Measurements from ENCODE around the gene FES. TPM values are rescaled to one million over a fixed set of nuclear protein-coding genes. Genes with fewer than 3 reads are reported as not detected.
"Not testable (repeated sequence)": the region's sequence is repeated elsewhere in the genome, so short reads cannot be mapped to it uniquely, and the experiment has no call there.

FES gene
- total and polyA plus RNA-seq, 7 donors: 4.2 to 8.1 (median 7.1) TPM

DNA sequence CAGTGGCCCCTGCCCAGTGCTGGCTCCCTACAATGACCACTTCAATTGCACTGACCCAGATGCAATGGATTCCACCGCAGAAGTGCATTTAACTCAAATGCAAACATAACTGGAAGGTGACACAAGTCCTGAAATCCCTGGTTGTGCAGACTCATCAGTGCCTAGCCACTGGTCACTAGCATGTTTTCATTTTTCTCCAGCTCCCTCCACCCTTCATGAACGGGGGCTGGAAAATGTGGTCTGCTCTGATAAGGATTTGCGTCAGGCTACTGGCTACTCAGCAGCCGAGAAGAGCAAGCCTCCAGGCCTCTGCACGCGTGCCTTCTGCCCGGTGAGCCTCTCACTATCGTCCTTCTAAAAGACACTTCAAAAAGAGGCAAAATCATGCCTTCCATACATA lies 43.4 kb upstream of the FES start:
- 87 to 91% (median 90%) methylated on average over 8 of the region's 8 CpGs for WGBS, 3 donors
- H3K27ac ChIP-seq: no peak overlapping the region
- intact Hi-C loops (cut with DNase I): no loop called here
- TF ChIP-seq, protein P1, sequence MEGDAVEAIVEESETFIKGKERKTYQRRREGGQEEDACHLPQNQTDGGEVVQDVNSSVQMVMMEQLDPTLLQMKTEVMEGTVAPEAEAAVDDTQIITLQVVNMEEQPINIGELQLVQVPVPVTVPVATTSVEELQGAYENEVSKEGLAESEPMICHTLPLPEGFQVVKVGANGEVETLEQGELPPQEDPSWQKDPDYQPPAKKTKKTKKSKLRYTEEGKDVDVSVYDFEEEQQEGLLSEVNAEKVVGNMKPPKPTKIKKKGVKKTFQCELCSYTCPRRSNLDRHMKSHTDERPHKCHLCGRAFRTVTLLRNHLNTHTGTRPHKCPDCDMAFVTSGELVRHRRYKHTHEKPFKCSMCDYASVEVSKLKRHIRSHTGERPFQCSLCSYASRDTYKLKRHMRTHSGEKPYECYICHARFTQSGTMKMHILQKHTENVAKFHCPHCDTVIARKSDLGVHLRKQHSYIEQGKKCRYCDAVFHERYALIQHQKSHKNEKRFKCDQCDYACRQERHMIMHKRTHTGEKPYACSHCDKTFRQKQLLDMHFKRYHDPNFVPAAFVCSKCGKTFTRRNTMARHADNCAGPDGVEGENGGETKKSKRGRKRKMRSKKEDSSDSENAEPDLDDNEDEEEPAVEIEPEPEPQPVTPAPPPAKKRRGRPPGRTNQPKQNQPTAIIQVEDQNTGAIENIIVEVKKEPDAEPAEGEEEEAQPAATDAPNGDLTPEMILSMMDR (IDR thresholded peaks at IDR 0.05): no peak
- no peaks in the 10 kb centered on the region for H3K9me3 ChIP-seq
- no peak for ATAC-seq
- no peaks in the 10 kb centered on the region for H3K36me3 ChIP-seq (ENCODE audit: insufficient read depth in 1 of 2, low read depth in 1 of 2)
- no peak for DNase-seq
- H3K27me3 ChIP-seq (ENCODE audit: insufficient read depth in 3 of 3, low read length in 2 of 3): no peaks in the 10 kb centered on the region
- no peaks in the 10 kb centered on the region for H3K4me1 ChIP-seq
- no peak overlapping the region for H3K4me3 ChIP-seq

DNA sequence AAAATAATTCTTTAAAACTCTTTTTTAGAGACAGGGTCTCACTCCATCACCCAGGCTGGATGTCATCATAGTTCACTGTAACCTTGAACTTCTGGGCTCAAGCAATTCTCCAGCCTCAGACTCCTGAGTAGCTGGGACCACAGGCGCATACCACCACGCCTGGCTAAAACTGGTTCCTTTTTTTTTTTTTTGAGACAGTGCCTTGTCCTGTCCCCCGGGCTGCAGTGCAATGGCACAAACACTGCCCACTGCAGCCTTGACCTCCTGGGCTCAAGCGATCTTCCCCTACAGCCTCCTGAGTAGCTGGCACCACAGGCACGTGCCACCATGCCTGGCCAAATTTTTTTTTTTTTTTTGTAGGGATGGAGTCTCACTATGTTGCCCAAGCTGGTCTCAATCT lies 39.6 kb upstream of the FES start:
- Histone ChIP-seq H3K36me3 (ENCODE audit: insufficient read depth in 1 of 2, low read depth in 1 of 2) (no peaks in the 10 kb centered on the region), H3K27me3 (ENCODE audit: insufficient read depth in 3 of 3, low read length in 2 of 3) (no peaks in the 10 kb centered on the region), H3K4me3 (no peak overlapping the region), H3K4me1 (no peaks in the 10 kb centered on the region), H3K27ac (no peak overlapping the region), H3K9me3 (no peaks in the 10 kb centered on the region)
- intact Hi-C loops (cut with DNase I): no loop called here
- TF ChIP-seq, protein P1 (IDR thresholded peaks at IDR 0.05): no peak
- peak in 2 of 4 donors; percentile 21 to 26 for ATAC-seq
- DNase-seq: no peak
- WGBS, 3 donors: 63 to 80% (median 78%) methylated on average over 5 of the region's 5 CpGs

DNA sequence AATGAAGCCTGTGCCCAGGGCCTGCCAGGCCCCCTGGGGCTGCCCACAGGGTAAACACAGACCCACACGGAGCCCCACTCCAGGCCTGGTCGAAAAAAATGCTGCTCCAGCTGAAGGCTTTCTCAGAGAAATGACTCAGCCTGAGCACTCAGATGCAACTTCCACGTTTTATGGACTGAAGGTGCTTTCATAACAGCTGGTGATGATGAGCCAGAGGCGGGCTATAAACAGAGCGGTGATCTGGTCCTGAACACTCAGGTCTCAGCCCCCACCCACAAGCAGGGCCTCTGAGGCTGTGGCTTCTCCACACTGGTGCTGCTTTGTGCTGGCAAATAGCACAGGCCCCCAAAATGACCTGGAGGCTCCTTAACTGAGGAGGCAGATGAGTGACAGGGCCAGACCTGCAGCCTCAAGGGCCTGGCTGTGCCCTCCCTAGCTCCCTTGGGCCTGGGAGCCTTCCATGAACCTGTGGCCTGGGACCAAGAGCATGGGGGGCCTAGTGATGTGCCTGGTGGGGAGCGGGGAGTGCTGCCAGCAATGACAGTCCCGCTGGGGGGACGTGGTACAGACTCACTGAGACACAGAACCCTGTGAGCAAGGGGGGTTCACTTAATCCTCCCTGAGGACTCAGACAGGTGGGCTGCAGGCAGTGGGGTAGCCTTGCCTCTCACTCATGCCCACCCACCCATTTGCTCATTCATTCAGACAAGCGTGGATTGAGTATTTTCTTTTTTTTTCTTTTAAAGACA lies 38.9 kb upstream of the FES start:
- H3K27me3 ChIP-seq (ENCODE audit: insufficient read depth in 3 of 3, low read length in 2 of 3): peaks cover 0 to 2% (median 0%) of the 10 kb centered on the region in 3 donors
- no peaks in the 10 kb centered on the region for H3K4me1 ChIP-seq
- H3K36me3 ChIP-seq (ENCODE audit: insufficient read depth in 1 of 2, low read depth in 1 of 2): no peaks in the 10 kb centered on the region
- H3K9me3 ChIP-seq: no peaks in the 10 kb centered on the region
- intact Hi-C loops (cut with DNase I): no loop called here
- peak; percentile 49 to 79 (median 73) for ATAC-seq
- no peak for DNase-seq
- TF ChIP-seq, protein P1 (IDR thresholded peaks at IDR 0.05): no peak
- 67 to 71% (median 69%) methylated on average over 9 of the region's 9 CpGs for WGBS, 3 donors
- H3K4me3 ChIP-seq: no peak overlapping the region
- no peak overlapping the region for H3K27ac ChIP-seq

DNA sequence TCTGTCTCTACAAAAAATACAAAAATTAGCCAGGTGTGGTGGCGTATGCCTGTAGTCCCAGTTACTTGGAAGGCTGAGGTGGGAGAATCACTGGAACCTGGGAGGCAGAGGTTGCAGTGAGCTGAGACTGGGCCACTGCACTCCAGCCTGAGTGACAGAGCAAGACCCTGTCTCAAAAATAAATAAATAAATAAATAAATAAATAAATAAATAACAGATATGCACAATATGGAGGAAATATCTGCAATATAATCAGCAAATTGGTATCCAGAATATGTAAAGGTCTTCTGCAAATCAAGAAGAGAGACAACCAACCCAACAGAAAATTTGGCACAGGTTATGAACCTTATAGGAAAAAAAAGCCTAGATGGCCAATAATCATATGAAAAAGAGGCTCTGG lies 34.9 kb upstream of the FES start:
- ATAC-seq; H3K9me3 ChIP-seq; H3K36me3 ChIP-seq (ENCODE audit: insufficient read depth in 1 of 2, low read depth in 1 of 2); H3K27ac ChIP-seq; H3K27me3 ChIP-seq (ENCODE audit: insufficient read depth in 3 of 3, low read length in 2 of 3); DNase-seq; intact Hi-C loops (cut with DNase I); H3K4me1 ChIP-seq; H3K4me3 ChIP-seq: not testable (repeated sequence)
- WGBS, 3 donors: 88 to 94% (median 93%) methylated on average over 1 of the region's 1 CpG

DNA sequence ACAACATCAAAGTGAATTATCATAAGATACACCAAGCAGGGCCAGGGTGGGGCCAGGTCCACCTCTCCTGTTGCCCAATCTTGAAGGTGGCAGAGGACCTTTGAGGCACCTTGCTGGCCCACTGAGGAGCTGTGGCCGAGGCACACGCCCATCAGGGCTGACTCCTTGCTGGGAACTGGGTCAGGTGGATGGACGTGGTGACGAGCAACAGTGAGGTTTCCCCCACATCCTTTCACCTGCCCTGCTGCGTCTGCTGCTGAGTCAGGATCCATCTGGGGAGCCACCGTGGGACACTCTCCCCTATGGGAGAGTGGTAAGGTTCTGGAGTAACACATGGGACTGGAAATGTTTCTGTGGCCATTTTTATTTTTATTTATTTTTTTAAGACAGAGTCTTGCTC lies 33.2 kb upstream of the FES start:
- DNase-seq: no peak
- WGBS, 3 donors: 72 to 79% (median 76%) methylated on average over 6 of the region's 6 CpGs

More for the DNA sequence above, 33.2 kb upstream of the FES start:
- H3K4me3 ChIP-seq: no peak overlapping the region
- no peaks in the 10 kb centered on the region for H3K4me1 ChIP-seq
- H3K27ac ChIP-seq: no peak overlapping the region
- no peaks in the 10 kb centered on the region for H3K36me3 ChIP-seq (ENCODE audit: insufficient read depth in 1 of 2, low read depth in 1 of 2)
- intact Hi-C loops (cut with DNase I): no loop called here
- no peak for ATAC-seq
- H3K9me3 ChIP-seq: no peaks in the 10 kb centered on the region
- TF ChIP-seq, protein P1 (IDR thresholded peaks at IDR 0.05): no peak
- H3K27me3 ChIP-seq (ENCODE audit: insufficient read depth in 3 of 3, low read length in 2 of 3): peaks cover 0 to 2% (median 0%) of the 10 kb centered on the region in 3 donors
